Progenitor cell of endocrine pancreas (in vitro differentiated cells): ENCODE results near the gene AP3D1. TPM values are rescaled to one million over a fixed set of nuclear protein-coding genes. Genes with fewer than 3 reads are reported as not detected.
"Not testable (repeated sequence)": the region's sequence is repeated elsewhere in the genome, so short reads cannot be mapped to it uniquely, and the experiment has no call there.

Source experiments
- DNase-seq: peaks from one replicate; pipeline ENCODE4 v3.0.0; 2021; ENCODE audit warnings: low spot score; ENCODE audit not compliant: unreplicated experiment
- H3K27ac Mint-ChIP-seq: 2 replicates; pipeline ENCODE4 v1.8.0; 2021; ENCODE audit warnings: mild to moderate bottlenecking, moderate library complexity, mixed read lengths
- H3K27me3 Mint-ChIP-seq: 2 replicates; pipeline ENCODE4 v1.8.0; 2021; ENCODE audit warnings: mixed read lengths
- H3K36me3 Mint-ChIP-seq: 2 replicates; pipeline ENCODE4 v1.8.0; 2022; ENCODE audit warnings: mixed read lengths; ENCODE audit not compliant: insufficient read depth
- H3K4me1 Mint-ChIP-seq: 2 replicates; pipeline ENCODE4 v1.8.0; 2021; ENCODE audit warnings: low read depth, mixed read lengths
- H3K4me3 Mint-ChIP-seq: 2 replicates; pipeline ENCODE4 v1.8.0; 2021; ENCODE audit warnings: low read depth, mild to moderate bottlenecking, moderate library complexity, mixed read lengths
- H3K9me3 Mint-ChIP-seq: 2 replicates; pipeline ENCODE4 v1.8.0; 2021; ENCODE audit warnings: low read depth, mixed read lengths
- CTCF ChIP-seq: fragments of 200-600 bp; sonication (generic); IDR thresholded peaks from one replicate; pipeline ENCODE4 v1.5.0; 2021; ENCODE audit warnings: antibody characterized with exemption, mild to moderate bottlenecking; ENCODE audit not compliant: unreplicated experiment
- total RNA-seq: library from RNA; stranded (reverse); gene quantifications from 2 replicates; pipeline ENCODE4 v1.2.1, GENCODE V29; 2021

Gene AP3D1
- total RNA-seq, 1 donor from 2014 or later: 131 TPM

GRCh38 chr19:2129022-2129421 is 22.3 kb downstream of the AP3D1 start:
- Mint-ChIP-seq H3K9me3 (no peaks in the 10 kb centered on the region), H3K4me3 (no peak overlapping the region), H3K27me3 (no peaks in the 10 kb centered on the region), H3K4me1 (no peaks in the 10 kb centered on the region), H3K27ac (no peak overlapping the region), H3K36me3 (peaks cover 6% of the 10 kb centered on the region)
- no peak for TF ChIP-seq CTCF
- DNase-seq: no peak

- not testable (repeated sequence) for DNase-seq, H3K36me3 Mint-ChIP-seq, H3K4me1 Mint-ChIP-seq, H3K9me3 Mint-ChIP-seq, H3K27me3 Mint-ChIP-seq, H3K27ac Mint-ChIP-seq, H3K4me3 Mint-ChIP-seq
These were observed 23.1 kb downstream of the AP3D1 start for GRCh38 chr19:2128252-2128651.

- H3K36me3 Mint-ChIP-seq: peaks cover 4% of the 10 kb centered on the region
- no peaks in the 10 kb centered on the region for H3K4me1 Mint-ChIP-seq
- no peaks in the 10 kb centered on the region for H3K9me3 Mint-ChIP-seq
- no peak overlapping the region for H3K27ac Mint-ChIP-seq
- DNase-seq: no peak
- TF ChIP-seq CTCF: no peak
- no peaks in the 10 kb centered on the region for H3K27me3 Mint-ChIP-seq
- H3K4me3 Mint-ChIP-seq: no peak overlapping the region
These were observed 23.6 kb downstream of the AP3D1 start for GRCh38 chr19:2127758-2128157.

- no peak for TF ChIP-seq CTCF
- Mint-ChIP-seq H3K4me1 (no peaks in the 10 kb centered on the region), H3K27ac (no peak overlapping the region), H3K36me3 (peaks cover 3% of the 10 kb centered on the region), H3K27me3 (no peaks in the 10 kb centered on the region), H3K4me3 (no peak overlapping the region), H3K9me3 (no peaks in the 10 kb centered on the region)
- DNase-seq: no peak
These were observed 24.4 kb downstream of the AP3D1 start for GRCh38 chr19:2126879-2127518.

GRCh38 chr19:2123682-2124387 is 27.5 kb downstream of the AP3D1 start:
- DNase-seq: no peak
- H3K4me3 Mint-ChIP-seq: no peak overlapping the region
- H3K4me1 Mint-ChIP-seq: no peaks in the 10 kb centered on the region
- peaks cover 7% of the 10 kb centered on the region for H3K36me3 Mint-ChIP-seq
- H3K9me3 Mint-ChIP-seq: no peaks in the 10 kb centered on the region
- TF ChIP-seq CTCF: no peak
- no peaks in the 10 kb centered on the region for H3K27me3 Mint-ChIP-seq
- no peak overlapping the region for H3K27ac Mint-ChIP-seq

- no peak for TF ChIP-seq CTCF
- no peak overlapping the region for H3K27ac Mint-ChIP-seq
- no peaks in the 10 kb centered on the region for H3K27me3 Mint-ChIP-seq
- no peaks in the 10 kb centered on the region for H3K9me3 Mint-ChIP-seq
- peaks cover 7% of the 10 kb centered on the region for H3K36me3 Mint-ChIP-seq
- no peak overlapping the region for H3K4me3 Mint-ChIP-seq
- no peaks in the 10 kb centered on the region for H3K4me1 Mint-ChIP-seq
- DNase-seq: no peak
These were observed 28.4 kb downstream of the AP3D1 start for GRCh38 chr19:2122982-2123381.
